IPS DF 19.7 (cell line): ENCODE data around the gene HACD3.

ENCODE experiments used
- DNase-seq: peaks from one replicate; pipeline ENCODE4 v3.0.0-alpha.2; 2013; ENCODE audit warnings: low read depth, low spot score

The HACD3 gene

GRCh38 chr15:65530318-65531111 is at the start of gene HACD3:
Gene HACD3, plus strand, starts transcription at chr15:65530463. Its CDS starts 169 bp downstream, at chr15:65530632.
- no peak for DNase-seq

GRCh38 chr15:65484876-65485275 is 45.4 kb upstream of the HACD3 start:
- no peak for DNase-seq

GRCh38 chr15:65494076-65494475 is 36.2 kb upstream of the HACD3 start:
- DNase-seq, result no peak

GRCh38 chr15:65509321-65509720 is 20.9 kb upstream of the HACD3 start:
- DNase-seq, result no peak

- no peak for DNase-seq
Observed at GRCh38 chr15:65512189-65512588, 18.1 kb upstream of the HACD3 start.

- DNase-seq, result no peak
Observed at GRCh38 chr15:65512807-65513416, 17.4 kb upstream of the HACD3 start.

- peak; percentile 86 for DNase-seq
Observed at GRCh38 chr15:65516997-65517865, 13.0 kb upstream of the HACD3 start, which contains the start of gene DPP8. Gene DPP8, minus strand, starts transcription at chr15:65517689. Its CDS starts 5,136 bp downstream, at chr15:65512553.

GRCh38 chr15:65517866-65518207 is 12.4 kb upstream of the HACD3 start:
- DNase-seq, result no peak

- DNase-seq, result no peak
Observed at GRCh38 chr15:65518633-65519285, 11.5 kb upstream of the HACD3 start.

- no peak for DNase-seq
Observed at GRCh38 chr15:65521350-65521749, 8.9 kb upstream of the HACD3 start.

GRCh38 chr15:65524226-65524625 is 6.0 kb upstream of the HACD3 start:
- no peak for DNase-seq

- DNase-seq, result no peak
Observed at GRCh38 chr15:65525622-65526021, 4.6 kb upstream of the HACD3 start.

- DNase-seq, result no peak
Observed at GRCh38 chr15:65528461-65529060, 1.7 kb upstream of the HACD3 start.

GRCh38 chr15:65529762-65530317 is 423 bp upstream of the HACD3 start:
- DNase-seq, result no peak

GRCh38 chr15:65532738-65533051 is 2.4 kb downstream of the HACD3 start:
- DNase-seq, result no peak

GRCh38 chr15:65533057-65533756 is 2.9 kb downstream of the HACD3 start:
- DNase-seq, result no peak

- DNase-seq, result no peak
Observed at GRCh38 chr15:65535192-65535591, 4.9 kb downstream of the HACD3 start.

- DNase-seq, result no peak
Observed at GRCh38 chr15:65540314-65540713, 10.1 kb downstream of the HACD3 start.

GRCh38 chr15:65541231-65541820 is 11.1 kb downstream of the HACD3 start:
- no peak for DNase-seq

GRCh38 chr15:65547841-65548240 is 17.6 kb downstream of the HACD3 start:
- DNase-seq, result no peak
